ENCODE data around the gene MSRB1.
A peak's percentile ranks its signal among the peaks of the same experiment; 100 is the strongest.

MSRB1 gene

GRCh38 chr16:1933097-1933661 is 9.8 kb downstream of the MSRB1 start:
- TF ChIP-seq CTCF (IDR thresholded peaks at IDR 0.05; ENCODE audit: extremely low read depth, missing control alignments): no peak
- no peak for DNase-seq (ENCODE audit: low spot score)

GRCh38 chr16:1932050-1933028 is 10.7 kb downstream of the MSRB1 start:
- DNase-seq (ENCODE audit: low spot score): no peak
- TF ChIP-seq CTCF (IDR thresholded peaks at IDR 0.05; ENCODE audit: extremely low read depth, missing control alignments): no peak

GRCh38 chr16:1930338-1930720 is 12.7 kb downstream of the MSRB1 start:
- no peak for DNase-seq (ENCODE audit: low spot score)
- no peak for TF ChIP-seq CTCF (IDR thresholded peaks at IDR 0.05; ENCODE audit: extremely low read depth, missing control alignments)

- TF ChIP-seq CTCF (IDR thresholded peaks at IDR 0.05; ENCODE audit: extremely low read depth, missing control alignments): peak; percentile 99
- DNase-seq (ENCODE audit: low spot score): peak; percentile 100
These were observed 13.2 kb downstream of the MSRB1 start for GRCh38 chr16:1929578-1930337.

GRCh38 chr16:1929105-1929504 is 13.9 kb downstream of the MSRB1 start:
- TF ChIP-seq CTCF (IDR thresholded peaks at IDR 0.05; ENCODE audit: extremely low read depth, missing control alignments): no peak
- peak; percentile 57 for DNase-seq (ENCODE audit: low spot score)

GRCh38 chr16:1926271-1926670 is 16.7 kb downstream of the MSRB1 start:
- no peak for TF ChIP-seq CTCF (IDR thresholded peaks at IDR 0.05; ENCODE audit: extremely low read depth, missing control alignments)
- DNase-seq (ENCODE audit: low spot score): no peak

- no peak for DNase-seq (ENCODE audit: low spot score)
- TF ChIP-seq CTCF (IDR thresholded peaks at IDR 0.05; ENCODE audit: extremely low read depth, missing control alignments): no peak
These were observed 18.9 kb downstream of the MSRB1 start for GRCh38 chr16:1924095-1924494.

Measured in GM20000 (cell line).